GM19035 (cell line): ENCODE results near the gene ZMYND15.
A peak's percentile ranks its signal among the peaks of the same experiment; 100 is the strongest.

Source experiments
- ATAC-seq: cut with Tn5 transposase; IDR thresholded peaks from one replicate; pipeline ENCODE4 v1.9.1; 2021; ENCODE audit not compliant: unreplicated experiment

ZMYND15 gene

DNA sequence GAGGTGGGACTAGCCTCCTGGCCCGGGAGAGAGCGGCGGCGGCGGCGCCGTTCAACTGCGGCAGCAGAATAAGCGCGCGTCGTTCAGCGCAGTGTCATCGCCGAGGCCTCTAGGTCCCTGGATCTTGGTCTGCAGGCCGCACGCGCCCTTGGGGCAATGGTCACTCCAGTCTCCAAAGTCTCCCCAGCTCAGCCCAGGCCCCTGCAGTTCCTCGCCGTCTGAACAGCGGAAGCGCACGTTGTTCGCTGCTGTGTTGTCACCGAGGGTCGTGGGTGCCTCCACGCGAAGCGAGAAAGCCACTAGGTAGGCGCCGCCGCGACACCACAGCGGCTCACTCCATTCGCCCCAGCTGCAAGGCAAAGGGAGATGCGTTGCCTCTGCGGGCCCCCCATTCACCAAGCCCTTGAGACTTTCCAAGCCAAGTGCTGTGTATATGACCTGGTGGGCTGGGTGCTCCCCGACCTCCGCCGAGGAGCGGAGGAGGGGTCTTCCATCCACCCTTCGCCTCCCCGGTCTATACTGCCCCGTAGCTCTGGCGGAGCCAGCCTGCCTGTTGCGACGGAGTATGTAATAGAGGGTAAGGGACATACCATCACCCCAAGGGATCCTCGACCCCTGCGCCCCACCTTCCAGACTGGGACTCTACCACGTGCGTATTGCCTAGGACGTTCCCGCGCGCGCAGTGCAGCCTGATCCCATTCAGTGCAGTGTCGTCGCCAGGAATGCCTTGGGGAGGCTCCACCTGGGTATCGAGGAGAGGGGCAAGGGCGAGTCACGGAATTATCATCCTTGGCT, 45.9 kb downstream of the ZMYND15 start:
- ATAC-seq, result no peak

DNA sequence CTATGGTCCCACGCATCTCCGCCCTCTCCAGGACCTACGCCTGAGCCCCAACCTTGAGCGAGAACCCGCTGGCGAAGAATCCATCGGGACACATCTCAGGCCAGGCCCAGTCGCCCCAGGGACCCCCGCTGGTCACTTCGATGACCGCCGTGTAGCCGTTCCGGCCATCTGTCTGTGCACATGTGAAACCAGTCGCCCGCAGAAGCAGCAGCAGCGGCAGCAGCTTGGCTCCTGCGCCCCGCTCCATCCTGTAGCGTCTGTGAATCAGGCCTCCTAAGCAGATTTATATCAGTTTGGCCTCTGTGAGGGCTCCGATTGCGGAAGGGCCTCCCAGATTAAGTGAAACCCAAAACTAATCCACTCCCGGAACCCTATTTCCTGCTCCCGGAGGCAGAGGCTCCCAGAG, 46.5 kb downstream of the ZMYND15 start, which contains the start of gene VMO1:
Gene VMO1, minus strand, starts transcription at position 259 of the 406 bp plus-strand sequence. Its CDS starts 12 bp downstream, at position 247.
- ATAC-seq, result no peak

DNA sequence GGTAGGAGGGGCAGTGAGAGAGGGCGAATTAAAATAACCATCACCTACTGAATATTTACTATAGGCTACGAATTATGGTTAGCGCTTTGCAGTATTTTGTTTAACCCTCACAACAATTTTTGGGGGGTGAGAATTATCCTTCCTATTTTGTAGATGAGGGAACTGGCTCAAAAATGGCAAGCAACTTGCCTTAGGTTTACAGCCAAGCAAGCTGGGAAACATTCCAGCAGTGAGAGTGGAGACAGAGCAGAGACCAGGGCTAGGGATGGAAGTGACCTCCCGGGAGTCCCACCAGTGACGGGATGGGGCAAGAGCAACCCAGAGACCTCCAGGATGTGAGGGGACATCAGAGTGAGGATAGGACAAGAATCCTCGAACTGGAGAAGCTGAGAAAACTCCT, 46.9 kb downstream of the ZMYND15 start:
- no peak for ATAC-seq

DNA sequence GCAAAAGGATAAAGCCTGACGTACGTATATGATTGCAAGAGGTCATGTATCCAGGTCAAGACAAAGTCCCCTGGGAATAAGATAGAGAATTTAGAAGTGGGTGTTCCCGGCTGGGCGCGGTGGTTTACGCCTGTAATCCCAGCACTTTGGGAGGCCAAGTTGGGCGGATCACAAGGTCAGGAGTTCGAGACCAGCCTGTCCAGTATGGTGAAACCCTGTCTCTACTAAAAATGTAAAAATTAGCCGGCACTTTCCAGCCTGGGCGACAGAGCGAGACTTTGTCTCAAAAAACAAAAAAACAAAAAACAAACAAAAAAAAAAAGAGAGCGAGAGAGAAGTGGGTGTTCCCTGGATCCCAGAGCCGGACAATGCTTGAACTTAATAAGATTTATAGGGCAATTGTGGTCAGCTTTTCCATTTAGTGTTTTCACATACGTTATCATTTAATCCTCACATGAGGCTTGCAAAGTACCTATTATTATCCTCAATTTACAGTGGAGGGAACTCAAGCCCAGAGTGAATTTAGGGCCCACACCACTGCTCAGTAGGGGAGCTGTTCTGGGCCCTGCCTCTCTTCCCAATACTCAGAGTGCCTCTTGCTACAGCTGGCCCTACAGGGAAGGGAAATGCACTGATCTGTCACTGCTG, 48.6 kb downstream of the ZMYND15 start:
- ATAC-seq, result no peak

DNA sequence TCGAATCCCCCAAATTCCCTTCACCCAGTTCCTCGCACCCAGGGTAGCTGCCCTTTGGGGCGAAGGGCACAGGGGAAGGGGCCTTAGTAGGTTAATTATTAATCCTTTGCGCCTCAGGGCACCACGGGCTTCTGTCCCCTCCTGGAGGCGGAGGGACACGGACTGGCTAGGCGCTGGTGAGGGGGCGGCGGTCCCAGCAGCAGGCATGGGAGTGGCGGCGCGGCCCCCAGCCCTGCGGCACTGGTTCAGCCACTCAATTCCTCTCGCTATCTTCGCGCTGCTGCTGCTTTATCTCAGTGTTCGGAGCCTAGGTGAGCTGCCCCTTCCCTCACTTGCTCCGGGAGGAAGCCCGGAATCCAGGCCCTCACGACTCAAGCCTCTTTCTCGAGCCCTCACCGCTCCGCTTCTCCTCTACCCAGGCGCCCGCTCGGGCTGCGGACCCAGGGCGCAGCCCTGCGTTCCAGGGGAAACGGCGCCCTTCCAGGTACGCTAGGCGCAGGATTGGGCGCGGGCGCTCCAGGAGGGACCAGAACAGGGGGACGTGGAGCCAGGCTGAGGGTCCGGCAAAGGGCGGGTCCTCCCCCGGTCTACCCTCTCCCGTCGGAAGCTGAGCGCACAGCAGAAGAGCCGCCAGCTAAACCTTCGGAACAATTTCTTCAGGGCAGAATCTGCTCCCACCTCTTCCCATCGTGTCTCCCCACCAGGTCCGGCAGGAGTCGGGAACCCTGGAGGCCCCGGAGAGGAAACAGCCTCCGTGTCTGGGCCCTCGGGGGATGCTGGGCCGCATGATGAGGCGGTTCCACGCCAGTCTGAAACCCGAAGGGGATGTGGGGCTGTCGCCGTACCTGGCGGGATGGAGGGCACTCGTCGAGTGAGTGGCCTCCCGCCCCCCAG, 49.4 kb downstream of the ZMYND15 start, which contains the start of gene GLTPD2:
Gene GLTPD2, plus strand, starts transcription at position 158 of the 894 bp plus-strand sequence. Its CDS starts 48 bp downstream, at position 206.
- ATAC-seq, result no peak

DNA sequence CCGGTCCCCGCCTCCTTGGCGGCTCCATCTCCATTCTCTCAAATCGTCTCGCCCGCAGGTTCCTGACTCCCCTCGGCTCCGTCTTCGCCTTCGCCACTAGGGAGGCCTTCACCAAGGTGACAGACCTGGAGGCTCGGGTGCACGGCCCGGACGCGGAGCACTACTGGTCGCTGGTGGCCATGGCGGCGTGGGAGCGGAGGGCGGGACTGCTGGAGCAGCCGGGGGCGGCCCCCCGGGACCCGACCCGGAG, 50.0 kb downstream of the ZMYND15 start:
- no peak for ATAC-seq

DNA sequence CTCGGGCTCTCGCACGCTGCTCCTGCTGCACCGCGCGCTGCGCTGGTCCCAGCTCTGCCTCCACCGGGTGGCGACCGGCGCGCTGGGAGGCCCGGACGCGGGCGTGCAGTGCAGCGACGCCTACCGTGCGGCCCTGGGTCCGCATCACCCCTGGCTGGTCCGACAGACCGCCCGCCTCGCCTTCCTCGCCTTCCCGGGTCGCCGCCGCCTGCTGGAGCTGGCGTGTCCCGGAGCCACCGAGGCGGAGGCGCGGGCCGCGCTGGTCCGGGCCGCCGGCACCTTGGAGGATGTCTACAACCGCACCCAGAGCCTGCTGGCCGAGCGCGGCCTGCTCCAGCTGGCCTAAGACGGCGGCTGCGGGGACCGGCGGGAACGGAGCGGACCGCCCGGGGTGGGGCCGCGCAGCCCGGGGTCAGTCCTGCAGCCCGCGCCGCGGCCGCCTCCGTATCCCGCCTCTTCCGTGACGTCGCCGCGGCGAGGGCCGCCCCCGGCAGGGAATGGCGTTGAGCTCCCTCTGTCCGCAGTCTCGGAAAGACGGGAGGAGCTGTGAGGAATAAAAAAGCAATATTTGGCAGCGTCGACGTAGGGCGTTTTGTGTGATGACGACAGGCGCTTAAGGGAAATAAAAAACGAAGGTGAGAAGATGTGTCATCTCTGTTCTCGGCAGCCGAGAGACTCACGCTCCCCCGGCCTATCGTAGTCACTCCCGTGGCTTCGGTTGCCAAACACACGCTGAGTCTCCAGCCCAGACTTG, 50.5 kb downstream of the ZMYND15 start:
- ATAC-seq, result peak; percentile 79

DNA sequence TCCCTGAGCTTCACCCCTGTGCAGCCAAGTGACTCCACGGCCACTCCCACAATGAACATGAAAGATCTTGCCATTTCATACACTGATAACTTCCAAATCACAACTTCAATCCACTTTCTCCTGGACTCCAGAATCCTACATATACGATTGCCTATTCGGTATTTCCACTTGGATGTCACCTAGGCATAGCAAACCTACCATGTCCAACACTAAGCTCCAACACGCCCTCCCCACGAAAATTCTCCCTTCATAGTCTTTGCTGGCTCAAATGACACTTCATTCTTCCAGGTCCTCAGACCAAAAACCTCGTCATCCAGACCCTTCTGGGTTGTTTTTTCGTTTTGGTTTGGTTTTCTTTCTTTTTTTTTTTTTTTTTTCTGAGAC, 51.1 kb downstream of the ZMYND15 start:
- ATAC-seq, result no peak

DNA sequence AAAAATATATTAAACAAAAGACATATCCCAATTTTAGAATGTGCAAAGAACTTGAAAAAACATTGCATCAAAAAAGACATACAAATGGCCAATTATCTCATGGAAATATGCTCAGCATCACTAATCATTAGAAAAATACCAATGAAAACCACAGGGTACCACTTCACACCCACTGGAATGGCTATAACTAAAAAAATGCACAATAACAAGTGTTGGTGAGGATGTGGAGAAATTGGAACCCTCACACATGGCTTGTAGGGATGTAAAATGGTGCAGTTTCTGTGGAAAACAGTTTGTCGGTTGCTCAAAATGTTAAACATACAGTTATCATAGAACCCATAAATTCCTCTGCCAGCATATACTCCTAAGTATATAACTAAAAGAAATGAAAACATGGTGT, 55.5 kb downstream of the ZMYND15 start:
- no peak for ATAC-seq
